Hepatocyte (in vitro differentiated cells): ENCODE measurements around the gene VWA1.
"Not testable (repeated sequence)": the region's sequence is repeated elsewhere in the genome, so short reads cannot be mapped to it uniquely, and the experiment has no call there.

ENCODE experiments used
- EZH2phosphoT487 ChIP-seq: fragments of 200-600 bp; sonication (generic); IDR thresholded peaks from one replicate; pipeline ENCODE4 v1.6.1; 2018; ENCODE audit warnings: antibody characterized with exemption, mild to moderate bottlenecking, low read depth, moderate library complexity; ENCODE audit not compliant: unreplicated experiment, severe bottlenecking
- TF ChIP-seq, protein P1 (sequence below): fragments of 200-600 bp; sonication (generic); IDR thresholded peaks from 2 replicates; pipeline ENCODE4 v1.5.1; 2016; ENCODE audit warnings: antibody characterized with exemption, mild to moderate bottlenecking; ENCODE audit not compliant: poor library complexity

DNA sequence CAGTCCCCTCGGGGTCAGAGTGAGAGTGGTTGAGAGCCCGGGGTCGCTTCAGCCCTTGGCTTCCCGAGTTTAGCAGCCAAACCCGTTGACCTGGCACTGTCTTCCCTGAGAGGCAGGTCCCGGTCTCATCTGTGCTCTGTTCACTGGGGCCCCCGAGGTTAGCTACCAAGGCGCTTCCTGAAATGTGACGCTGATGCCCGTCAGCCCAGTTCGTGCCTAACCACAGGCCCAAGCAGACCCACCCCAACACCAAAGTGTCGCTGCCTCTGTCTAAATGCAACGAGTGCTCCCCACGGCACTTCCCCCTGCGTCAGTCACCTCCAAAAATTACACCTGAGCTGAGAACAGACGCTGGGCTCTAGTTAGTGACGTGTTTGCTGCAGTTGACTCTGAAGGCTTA is 40.5 kb downstream of the VWA1 start:
- TF ChIP-seq, protein P1, sequence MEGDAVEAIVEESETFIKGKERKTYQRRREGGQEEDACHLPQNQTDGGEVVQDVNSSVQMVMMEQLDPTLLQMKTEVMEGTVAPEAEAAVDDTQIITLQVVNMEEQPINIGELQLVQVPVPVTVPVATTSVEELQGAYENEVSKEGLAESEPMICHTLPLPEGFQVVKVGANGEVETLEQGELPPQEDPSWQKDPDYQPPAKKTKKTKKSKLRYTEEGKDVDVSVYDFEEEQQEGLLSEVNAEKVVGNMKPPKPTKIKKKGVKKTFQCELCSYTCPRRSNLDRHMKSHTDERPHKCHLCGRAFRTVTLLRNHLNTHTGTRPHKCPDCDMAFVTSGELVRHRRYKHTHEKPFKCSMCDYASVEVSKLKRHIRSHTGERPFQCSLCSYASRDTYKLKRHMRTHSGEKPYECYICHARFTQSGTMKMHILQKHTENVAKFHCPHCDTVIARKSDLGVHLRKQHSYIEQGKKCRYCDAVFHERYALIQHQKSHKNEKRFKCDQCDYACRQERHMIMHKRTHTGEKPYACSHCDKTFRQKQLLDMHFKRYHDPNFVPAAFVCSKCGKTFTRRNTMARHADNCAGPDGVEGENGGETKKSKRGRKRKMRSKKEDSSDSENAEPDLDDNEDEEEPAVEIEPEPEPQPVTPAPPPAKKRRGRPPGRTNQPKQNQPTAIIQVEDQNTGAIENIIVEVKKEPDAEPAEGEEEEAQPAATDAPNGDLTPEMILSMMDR, result not testable (repeated sequence)
- not testable (repeated sequence) for TF ChIP-seq EZH2phosphoT487
